Liver (tissue), 3 donors: ENCODE data around the gene ASF1B.

Source experiments
- EGR1 ChIP-seq, 2 donors: IDR thresholded peaks; 2 replicates each; pipeline ENCODE4 v1.6.1; 2016 to 2018; ENCODE audit warnings: antibody characterized with exemption in 2 of 2, low read depth in 2 of 2
- FOXA1 ChIP-seq: IDR thresholded peaks from 2 replicates; pipeline ENCODE4 v1.6.1; 2016; ENCODE audit warnings: antibody characterized with exemption
- GABPA ChIP-seq, 2 donors: IDR thresholded peaks in 1 of 2; conservative IDR thresholded peaks in 1 of 2; 2 replicates each; pipeline ENCODE4 v1.6.1; 2016; ENCODE audit warnings: antibody characterized with exemption in 2 of 2, mild to moderate bottlenecking in 1 of 2, moderate library complexity in 1 of 2
- JUND ChIP-seq, 2 donors: IDR thresholded peaks; 2 replicates each; pipeline ENCODE4 v1.6.1; 2016; ENCODE audit warnings: antibody characterized with exemption in 2 of 2
- RAD21 ChIP-seq, 2 donors: IDR thresholded peaks; 2 replicates each; pipeline ENCODE4 v1.6.1; 2016; ENCODE audit warnings: antibody characterized with exemption in 2 of 2, mild to moderate bottlenecking in 2 of 2
- TAF1 ChIP-seq: conservative IDR thresholded peaks from 2 replicates; pipeline ENCODE4 v1.6.1; 2016; ENCODE audit warnings: antibody characterized with exemption, mild to moderate bottlenecking
- YY1 ChIP-seq: IDR thresholded peaks from 2 replicates; pipeline ENCODE4 v1.6.1; 2016; ENCODE audit warnings: antibody characterized with exemption, mild to moderate bottlenecking
- TF ChIP-seq, protein P1 (sequence below): fragments of 150-350 bp; IDR thresholded peaks from 2 replicates; pipeline ENCODE4 v1.5.1; 2017; ENCODE audit warnings: improper control_type of control experiment, low read depth, low read length; ENCODE audit not compliant: missing input control
- TF ChIP-seq, protein P2 (sequence below): IDR thresholded peaks from 2 replicates; pipeline ENCODE4 v1.6.1; 2016; ENCODE audit warnings: antibody characterized with exemption
- TF ChIP-seq, protein P3 (sequence below): IDR thresholded peaks from 2 replicates; pipeline ENCODE4 v1.6.1; 2016; ENCODE audit warnings: antibody characterized with exemption
- TF ChIP-seq, protein P4 (sequence below): IDR thresholded peaks from 2 replicates; pipeline ENCODE4 v1.6.1; 2016; ENCODE audit warnings: antibody characterized with exemption, mild to moderate bottlenecking
- donor health status: healthy.
- donor health status: healthy.

DNA sequence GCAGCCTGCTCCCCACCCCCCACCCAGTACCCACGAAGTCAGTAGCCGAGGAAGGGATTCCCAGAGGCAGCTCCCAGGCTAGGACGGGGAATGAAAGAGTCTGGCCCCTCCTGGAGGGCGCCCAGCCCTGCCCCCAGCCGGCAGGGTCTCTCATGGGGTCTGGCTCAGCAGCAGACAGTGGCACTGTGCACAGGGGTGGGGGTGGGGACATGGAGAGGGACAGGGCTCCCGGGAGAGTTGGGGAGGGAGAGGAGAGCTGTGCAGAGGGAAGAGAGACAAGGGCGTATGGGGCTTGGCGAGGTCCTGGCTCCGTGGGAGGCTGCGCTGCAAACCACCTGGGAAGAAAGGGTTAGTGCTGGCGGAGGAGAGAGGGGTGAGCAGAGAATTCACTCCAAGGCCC, 27.7 kb upstream of the ASF1B start:
- TF ChIP-seq, protein P1, sequence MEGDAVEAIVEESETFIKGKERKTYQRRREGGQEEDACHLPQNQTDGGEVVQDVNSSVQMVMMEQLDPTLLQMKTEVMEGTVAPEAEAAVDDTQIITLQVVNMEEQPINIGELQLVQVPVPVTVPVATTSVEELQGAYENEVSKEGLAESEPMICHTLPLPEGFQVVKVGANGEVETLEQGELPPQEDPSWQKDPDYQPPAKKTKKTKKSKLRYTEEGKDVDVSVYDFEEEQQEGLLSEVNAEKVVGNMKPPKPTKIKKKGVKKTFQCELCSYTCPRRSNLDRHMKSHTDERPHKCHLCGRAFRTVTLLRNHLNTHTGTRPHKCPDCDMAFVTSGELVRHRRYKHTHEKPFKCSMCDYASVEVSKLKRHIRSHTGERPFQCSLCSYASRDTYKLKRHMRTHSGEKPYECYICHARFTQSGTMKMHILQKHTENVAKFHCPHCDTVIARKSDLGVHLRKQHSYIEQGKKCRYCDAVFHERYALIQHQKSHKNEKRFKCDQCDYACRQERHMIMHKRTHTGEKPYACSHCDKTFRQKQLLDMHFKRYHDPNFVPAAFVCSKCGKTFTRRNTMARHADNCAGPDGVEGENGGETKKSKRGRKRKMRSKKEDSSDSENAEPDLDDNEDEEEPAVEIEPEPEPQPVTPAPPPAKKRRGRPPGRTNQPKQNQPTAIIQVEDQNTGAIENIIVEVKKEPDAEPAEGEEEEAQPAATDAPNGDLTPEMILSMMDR: no peak
- TF ChIP-seq JUND (IDR thresholded peaks at IDR 0.05): no peak
- no peak for TF ChIP-seq RAD21 (IDR thresholded peaks at IDR 0.05)
- TF ChIP-seq GABPA (IDR thresholded peaks at IDR 0.05 in 1 of 2, conservative IDR thresholded peaks at IDR 0.05 in 1 of 2): no peak
- TF ChIP-seq, protein P2, sequence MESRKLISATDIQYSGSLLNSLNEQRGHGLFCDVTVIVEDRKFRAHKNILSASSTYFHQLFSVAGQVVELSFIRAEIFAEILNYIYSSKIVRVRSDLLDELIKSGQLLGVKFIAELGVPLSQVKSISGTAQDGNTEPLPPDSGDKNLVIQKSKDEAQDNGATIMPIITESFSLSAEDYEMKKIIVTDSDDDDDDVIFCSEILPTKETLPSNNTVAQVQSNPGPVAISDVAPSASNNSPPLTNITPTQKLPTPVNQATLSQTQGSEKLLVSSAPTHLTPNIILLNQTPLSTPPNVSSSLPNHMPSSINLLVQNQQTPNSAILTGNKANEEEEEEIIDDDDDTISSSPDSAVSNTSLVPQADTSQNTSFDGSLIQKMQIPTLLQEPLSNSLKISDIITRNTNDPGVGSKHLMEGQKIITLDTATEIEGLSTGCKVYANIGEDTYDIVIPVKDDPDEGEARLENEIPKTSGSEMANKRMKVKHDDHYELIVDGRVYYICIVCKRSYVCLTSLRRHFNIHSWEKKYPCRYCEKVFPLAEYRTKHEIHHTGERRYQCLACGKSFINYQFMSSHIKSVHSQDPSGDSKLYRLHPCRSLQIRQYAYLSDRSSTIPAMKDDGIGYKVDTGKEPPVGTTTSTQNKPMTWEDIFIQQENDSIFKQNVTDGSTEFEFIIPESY: no peak
- TF ChIP-seq, protein P3, sequence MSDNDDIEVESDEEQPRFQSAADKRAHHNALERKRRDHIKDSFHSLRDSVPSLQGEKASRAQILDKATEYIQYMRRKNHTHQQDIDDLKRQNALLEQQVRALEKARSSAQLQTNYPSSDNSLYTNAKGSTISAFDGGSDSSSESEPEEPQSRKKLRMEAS: no peak
- no peak for TF ChIP-seq EGR1 (IDR thresholded peaks at IDR 0.05; ENCODE audit: low read depth in 2 of 2)
- no peak for TF ChIP-seq YY1
- TF ChIP-seq TAF1: no peak
- no peak for TF ChIP-seq FOXA1
- TF ChIP-seq, protein P4, sequence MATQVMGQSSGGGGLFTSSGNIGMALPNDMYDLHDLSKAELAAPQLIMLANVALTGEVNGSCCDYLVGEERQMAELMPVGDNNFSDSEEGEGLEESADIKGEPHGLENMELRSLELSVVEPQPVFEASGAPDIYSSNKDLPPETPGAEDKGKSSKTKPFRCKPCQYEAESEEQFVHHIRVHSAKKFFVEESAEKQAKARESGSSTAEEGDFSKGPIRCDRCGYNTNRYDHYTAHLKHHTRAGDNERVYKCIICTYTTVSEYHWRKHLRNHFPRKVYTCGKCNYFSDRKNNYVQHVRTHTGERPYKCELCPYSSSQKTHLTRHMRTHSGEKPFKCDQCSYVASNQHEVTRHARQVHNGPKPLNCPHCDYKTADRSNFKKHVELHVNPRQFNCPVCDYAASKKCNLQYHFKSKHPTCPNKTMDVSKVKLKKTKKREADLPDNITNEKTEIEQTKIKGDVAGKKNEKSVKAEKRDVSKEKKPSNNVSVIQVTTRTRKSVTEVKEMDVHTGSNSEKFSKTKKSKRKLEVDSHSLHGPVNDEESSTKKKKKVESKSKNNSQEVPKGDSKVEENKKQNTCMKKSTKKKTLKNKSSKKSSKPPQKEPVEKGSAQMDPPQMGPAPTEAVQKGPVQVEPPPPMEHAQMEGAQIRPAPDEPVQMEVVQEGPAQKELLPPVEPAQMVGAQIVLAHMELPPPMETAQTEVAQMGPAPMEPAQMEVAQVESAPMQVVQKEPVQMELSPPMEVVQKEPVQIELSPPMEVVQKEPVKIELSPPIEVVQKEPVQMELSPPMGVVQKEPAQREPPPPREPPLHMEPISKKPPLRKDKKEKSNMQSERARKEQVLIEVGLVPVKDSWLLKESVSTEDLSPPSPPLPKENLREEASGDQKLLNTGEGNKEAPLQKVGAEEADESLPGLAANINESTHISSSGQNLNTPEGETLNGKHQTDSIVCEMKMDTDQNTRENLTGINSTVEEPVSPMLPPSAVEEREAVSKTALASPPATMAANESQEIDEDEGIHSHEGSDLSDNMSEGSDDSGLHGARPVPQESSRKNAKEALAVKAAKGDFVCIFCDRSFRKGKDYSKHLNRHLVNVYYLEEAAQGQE: no peak
